ENCODE results near the gene RPL5. TPM values are rescaled to one million over a fixed set of nuclear protein-coding genes. Genes with fewer than 3 reads are reported as not detected.

Gene RPL5
- total RNA-seq, 2 experiments from 2014 or later, result 809 to 885 TPM

GRCh38 chr1:92803140-92803887 is 28.5 kb upstream of the RPL5 start:
- Mint-ChIP-seq H3K27ac (no peak overlapping the region), H3K4me3 (no peak overlapping the region), H3K4me1 (peaks cover 5% of the 10 kb centered on the region), H3K36me3 (no peaks in the 10 kb centered on the region), H3K9me3 (peaks cover 2% of the 10 kb centered on the region), H3K27me3 (peaks cover 33% of the 10 kb centered on the region)
- ATAC-seq (ENCODE audit: low read depth) (no peak), DNase-seq (no peak)
- POLR2A ChIA-PET, result no interaction called here

- no peak for DNase-seq
- Mint-ChIP-seq H3K9me3 (peaks cover 2% of the 10 kb centered on the region), H3K27ac (no peak overlapping the region), H3K4me1 (peaks cover 5% of the 10 kb centered on the region), H3K36me3 (no peaks in the 10 kb centered on the region), H3K4me3 (no peak overlapping the region), H3K27me3 (peaks cover 32% of the 10 kb centered on the region)
- ATAC-seq (ENCODE audit: low read depth), result no peak
- POLR2A ChIA-PET, result no interaction called here
Measured at GRCh38 chr1:92804721-92805201, 27.1 kb upstream of the RPL5 start.

DNA sequence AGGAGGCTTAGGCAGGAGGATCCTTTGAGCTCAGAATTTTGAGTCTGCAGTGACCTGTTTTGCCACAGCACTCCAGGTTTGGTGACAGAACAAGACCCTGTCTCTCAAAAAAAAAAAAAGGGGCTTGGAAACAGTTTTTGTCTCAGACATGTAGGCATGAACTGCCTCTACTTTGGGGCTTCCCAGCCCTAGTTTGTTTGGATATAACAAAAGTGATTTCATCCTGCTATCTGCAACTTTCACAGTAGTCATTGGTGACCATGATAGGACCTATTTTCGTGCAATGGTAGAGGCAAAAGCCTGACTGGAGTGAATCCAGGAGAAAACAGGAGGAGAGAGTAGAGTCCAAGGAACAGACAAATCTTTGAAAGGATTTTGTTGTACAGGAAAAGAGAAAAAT is 26.6 kb upstream of the RPL5 start:
- H3K4me1 Mint-ChIP-seq, result peaks cover 5% of the 10 kb centered on the region
- H3K4me3 Mint-ChIP-seq, result no peak overlapping the region
- H3K27ac Mint-ChIP-seq, result no peak overlapping the region
- DNase-seq (no peak), ATAC-seq (ENCODE audit: low read depth) (no peak)
- H3K36me3 Mint-ChIP-seq, result no peaks in the 10 kb centered on the region
- POLR2A ChIA-PET, result no interaction called here
- H3K27me3 Mint-ChIP-seq, result peaks cover 32% of the 10 kb centered on the region
- peaks cover 2% of the 10 kb centered on the region for H3K9me3 Mint-ChIP-seq

GRCh38 chr1:92808381-92808780 is 23.5 kb upstream of the RPL5 start:
- Mint-ChIP-seq H3K9me3 (peaks cover 1% of the 10 kb centered on the region), H3K27ac (no peak overlapping the region)
- POLR2A ChIA-PET, result no interaction called here

GRCh38 chr1:92816732-92817131 is 15.1 kb upstream of the RPL5 start:
- POLR2A ChIA-PET, result no interaction called here
- Mint-ChIP-seq H3K4me3 (no peak overlapping the region), H3K27me3 (peaks cover 43% of the 10 kb centered on the region), H3K36me3 (no peaks in the 10 kb centered on the region), H3K4me1 (no peaks in the 10 kb centered on the region), H3K27ac (no peak overlapping the region), H3K9me3 (no peaks in the 10 kb centered on the region)
- DNase-seq (no peak), ATAC-seq (ENCODE audit: low read depth) (no peak)

More at GRCh38 chr1:92808381-92808780, 23.5 kb upstream of the RPL5 start:
- Mint-ChIP-seq H3K36me3 (no peaks in the 10 kb centered on the region), H3K27me3 (peaks cover 50% of the 10 kb centered on the region), H3K4me3 (no peak overlapping the region), H3K4me1 (peaks cover 5% of the 10 kb centered on the region)
- DNase-seq (no peak), ATAC-seq (ENCODE audit: low read depth) (no peak)

DNA sequence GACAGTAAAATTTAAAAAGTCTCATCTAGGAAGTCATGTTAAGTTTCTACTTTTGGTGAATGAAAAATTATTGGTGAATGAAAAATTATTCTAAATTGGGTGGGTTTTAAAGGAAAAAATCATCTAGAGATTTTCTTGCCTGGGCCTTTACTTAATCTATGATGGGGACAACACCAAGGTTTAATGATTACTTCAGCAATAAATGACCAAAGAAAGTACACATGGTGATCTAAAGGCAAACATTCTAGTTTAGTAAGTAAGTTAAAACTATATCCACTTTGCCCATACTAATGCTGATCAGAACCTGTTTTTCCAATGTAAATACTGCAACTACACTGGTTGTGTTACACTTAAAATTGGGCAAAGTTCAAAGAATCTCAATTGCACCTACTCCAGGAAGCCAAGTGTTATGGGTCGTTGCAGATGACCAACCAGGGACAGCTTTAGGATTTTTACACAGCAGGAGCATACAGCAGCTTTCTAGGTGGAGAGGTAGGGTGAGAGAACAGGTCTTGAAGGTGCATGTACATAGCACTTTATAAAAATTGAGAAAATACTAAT is 14.6 kb upstream of the RPL5 start:
- no peaks in the 10 kb centered on the region for H3K4me1 Mint-ChIP-seq
- POLR2A ChIA-PET, result no interaction called here
- ATAC-seq (ENCODE audit: low read depth), result no peak

DNA sequence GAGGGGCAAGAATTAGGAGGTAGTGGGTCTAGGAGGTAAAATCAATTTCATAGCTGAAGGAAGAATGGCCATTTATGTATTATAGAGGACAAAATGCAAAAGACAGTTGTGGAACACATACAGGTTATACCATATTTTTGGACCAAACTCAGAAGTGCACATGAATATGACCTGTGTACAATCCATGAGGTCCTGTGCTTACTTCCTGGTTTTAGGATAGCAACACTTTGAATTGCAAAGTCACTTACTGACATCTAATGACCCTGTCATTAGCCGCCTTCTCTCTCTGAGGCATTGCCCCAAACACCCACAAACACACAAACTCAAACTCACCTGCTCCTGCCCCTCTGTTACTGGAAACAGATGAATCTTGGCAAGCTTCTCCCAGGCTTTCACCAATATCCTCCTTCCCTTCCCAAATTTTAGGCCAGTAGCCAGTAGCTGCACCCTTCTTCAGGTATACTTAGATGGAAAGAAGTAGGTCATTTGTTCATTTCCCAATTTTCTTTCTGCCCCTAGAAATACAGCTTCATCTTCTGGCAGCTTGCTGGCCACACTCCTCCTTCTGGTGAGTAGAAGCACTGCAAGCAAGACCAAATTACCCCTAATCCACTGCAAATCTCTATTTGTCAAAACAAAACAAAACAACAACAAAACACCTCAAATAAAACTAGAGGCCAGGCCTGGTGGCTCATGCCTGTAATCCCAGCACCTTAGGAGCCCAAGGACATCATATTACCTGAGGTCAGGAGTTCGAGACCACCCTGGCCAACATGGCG is 13.7 kb upstream of the RPL5 start:
- Mint-ChIP-seq H3K27ac (no peak overlapping the region), H3K9me3 (no peaks in the 10 kb centered on the region), H3K4me1 (no peaks in the 10 kb centered on the region), H3K36me3 (no peaks in the 10 kb centered on the region), H3K4me3 (no peak overlapping the region), H3K27me3 (peaks cover 30% of the 10 kb centered on the region)
- POLR2A ChIA-PET, result interaction anchor here (1.1 kb wide), 1 partner anchor 14 kb away, joined by 3 read pairs; the partner anchor contains the start of gene RPL5
- DNase-seq (no peak), ATAC-seq (ENCODE audit: low read depth) (no peak)

More for the DNA sequence above, 14.6 kb upstream of the RPL5 start:
- H3K4me3 Mint-ChIP-seq, result no peak overlapping the region
- no peaks in the 10 kb centered on the region for H3K36me3 Mint-ChIP-seq
- no peaks in the 10 kb centered on the region for H3K9me3 Mint-ChIP-seq
- no peak overlapping the region for H3K27ac Mint-ChIP-seq
- no peak for DNase-seq
- peaks cover 40% of the 10 kb centered on the region for H3K27me3 Mint-ChIP-seq

GRCh38 chr1:92820024-92820423 is 11.8 kb upstream of the RPL5 start:
- peaks cover 22% of the 10 kb centered on the region for H3K27me3 Mint-ChIP-seq
- no peaks in the 10 kb centered on the region for H3K9me3 Mint-ChIP-seq
- no peaks in the 10 kb centered on the region for H3K36me3 Mint-ChIP-seq
- DNase-seq (no peak), ATAC-seq (ENCODE audit: low read depth) (no peak)
- POLR2A ChIA-PET, result no interaction called here
- no peak overlapping the region for H3K27ac Mint-ChIP-seq
- no peaks in the 10 kb centered on the region for H3K4me1 Mint-ChIP-seq
- H3K4me3 Mint-ChIP-seq, result no peak overlapping the region

DNA sequence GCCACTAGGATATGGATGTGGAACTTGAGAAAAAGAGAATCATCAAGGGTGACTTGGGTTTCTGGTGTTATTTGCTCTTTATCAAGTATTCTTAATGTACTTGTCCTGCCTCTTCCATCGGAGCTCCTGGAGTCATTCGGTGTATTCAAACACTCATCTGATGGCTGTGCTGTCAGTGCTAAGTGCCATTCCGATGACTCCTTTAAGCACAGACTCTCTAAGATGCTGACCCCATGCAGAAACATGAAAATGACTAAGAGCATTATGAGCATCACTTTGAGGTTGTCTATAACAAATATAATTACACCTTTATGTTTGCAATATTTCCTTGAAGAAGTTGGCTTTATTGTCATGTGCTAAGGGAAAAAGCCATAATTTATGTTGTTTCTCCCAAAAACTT is 11.3 kb upstream of the RPL5 start:
- H3K27me3 Mint-ChIP-seq, result peaks cover 20% of the 10 kb centered on the region
- DNase-seq, result no peak
- no peaks in the 10 kb centered on the region for H3K9me3 Mint-ChIP-seq
- no peak overlapping the region for H3K27ac Mint-ChIP-seq
- ATAC-seq (ENCODE audit: low read depth), result no peak
- H3K36me3 Mint-ChIP-seq, result no peaks in the 10 kb centered on the region
- POLR2A ChIA-PET, result no interaction called here
- H3K4me1 Mint-ChIP-seq, result no peaks in the 10 kb centered on the region
- H3K4me3 Mint-ChIP-seq, result no peak overlapping the region

- no peaks in the 10 kb centered on the region for H3K9me3 Mint-ChIP-seq
- no peak overlapping the region for H3K4me3 Mint-ChIP-seq
- H3K4me1 Mint-ChIP-seq, result no peaks in the 10 kb centered on the region
- no peak overlapping the region for H3K27ac Mint-ChIP-seq
- H3K27me3 Mint-ChIP-seq, result peaks cover 7% of the 10 kb centered on the region
- ATAC-seq (ENCODE audit: low read depth) (no peak), DNase-seq (no peak)
- POLR2A ChIA-PET, result no interaction called here
- no peaks in the 10 kb centered on the region for H3K36me3 Mint-ChIP-seq
Measured at GRCh38 chr1:92822879-92823278, 9.0 kb upstream of the RPL5 start.

DNA sequence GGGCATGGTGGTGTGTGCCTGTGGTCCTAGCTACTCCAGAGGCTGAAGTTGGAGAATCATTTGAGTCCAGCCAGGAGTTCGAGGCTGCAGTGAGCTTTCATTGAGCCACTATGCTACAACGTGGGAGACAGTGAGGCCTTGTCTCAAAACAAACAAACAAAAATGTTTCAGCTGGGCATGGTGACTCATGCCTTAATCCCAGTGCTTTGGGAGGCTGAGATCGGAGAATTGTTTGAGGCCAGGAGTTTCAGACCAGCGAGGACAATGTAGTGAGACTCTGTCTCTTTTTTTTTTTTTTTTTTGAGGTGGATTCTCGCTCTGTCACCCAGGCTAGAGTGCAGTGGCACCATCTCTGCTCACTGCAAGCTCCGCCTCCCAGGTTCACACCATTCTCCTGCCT is 5.0 kb upstream of the RPL5 start:
- ATAC-seq (ENCODE audit: low read depth) (no peak), DNase-seq (no peak)
- no peak overlapping the region for H3K27ac Mint-ChIP-seq
- H3K9me3 Mint-ChIP-seq, result no peaks in the 10 kb centered on the region
- H3K4me1 Mint-ChIP-seq, result peaks cover 3% of the 10 kb centered on the region
- POLR2A ChIA-PET, result no interaction called here
- no peaks in the 10 kb centered on the region for H3K36me3 Mint-ChIP-seq
- no peak overlapping the region for H3K4me3 Mint-ChIP-seq
- H3K27me3 Mint-ChIP-seq, result peaks cover 7% of the 10 kb centered on the region

DNA sequence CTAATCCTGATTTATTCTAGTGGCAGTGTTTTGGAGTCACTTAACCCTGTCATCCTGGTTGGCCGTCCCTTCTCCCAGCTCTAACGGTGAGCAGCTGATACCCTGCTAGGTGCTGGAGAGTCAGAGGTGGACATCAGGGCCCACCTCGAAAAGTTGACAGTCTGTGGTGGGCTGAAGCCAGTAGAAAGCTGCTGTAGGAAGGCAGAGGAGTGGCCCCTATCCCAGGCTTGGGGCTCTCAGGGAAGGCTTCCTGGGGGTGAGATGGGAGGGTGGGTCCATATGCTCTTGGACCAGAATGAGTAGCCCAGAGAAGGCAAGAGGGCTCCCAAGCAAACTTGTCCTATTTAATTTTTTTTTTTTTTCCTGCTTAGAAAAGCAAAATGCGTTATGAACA is 475 bp upstream of the RPL5 start:
- H3K4me3 Mint-ChIP-seq, result peak overlapping the region; percentile 92
- H3K27me3 Mint-ChIP-seq, result peaks cover 3% of the 10 kb centered on the region
- ATAC-seq (ENCODE audit: low read depth) (no peak), DNase-seq (peak; percentile 33)
- H3K9me3 Mint-ChIP-seq, result no peaks in the 10 kb centered on the region
- H3K36me3 Mint-ChIP-seq, result peaks cover 34% of the 10 kb centered on the region
- H3K4me1 Mint-ChIP-seq, result peaks cover 39% of the 10 kb centered on the region
- H3K27ac Mint-ChIP-seq, result peak overlapping the region; percentile 92
- POLR2A ChIA-PET, result interaction anchor here (0.6 to 2.1 kb wide), 10 partner anchors 10 to 1810 kb away, joined by 3 to 7 read pairs (median 4); partner anchors contain the start of genes DIPK1A, MTF2 and ZNF644

DNA sequence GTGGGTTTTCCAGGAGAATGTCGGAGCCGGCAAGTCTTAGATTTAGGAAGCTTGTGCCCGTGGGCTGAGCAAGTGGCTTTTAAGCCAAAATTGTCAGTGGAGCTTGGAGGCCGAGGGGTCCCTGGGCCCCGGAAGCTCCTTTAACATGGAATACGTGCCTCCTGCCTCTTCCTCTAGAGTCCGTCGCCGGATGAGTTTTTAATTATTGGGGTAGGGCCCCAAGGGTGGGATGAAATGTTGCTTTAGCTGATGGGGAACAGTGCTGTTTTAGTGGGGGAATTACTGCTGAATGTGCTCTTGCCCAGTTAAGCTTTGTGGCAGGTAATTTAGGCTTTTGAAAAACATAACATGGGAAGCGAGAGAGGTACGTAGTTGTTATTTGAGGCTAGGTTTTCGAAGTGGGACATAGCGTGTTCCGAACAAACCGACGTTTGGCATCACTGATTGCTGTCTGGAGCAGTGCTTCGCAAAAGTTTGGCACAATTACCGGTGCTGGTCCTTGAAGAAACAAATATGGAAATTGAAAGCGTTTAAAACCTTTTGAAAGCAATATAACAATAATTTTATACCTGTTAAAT is 786 bp downstream of the RPL5 start:
- ATAC-seq (ENCODE audit: low read depth), result peak; percentile 1
- H3K4me1 Mint-ChIP-seq, result peaks cover 49% of the 10 kb centered on the region
- H3K27me3 Mint-ChIP-seq, result peaks cover 3% of the 10 kb centered on the region
- peaks cover 43% of the 10 kb centered on the region for H3K36me3 Mint-ChIP-seq
- DNase-seq, result no peak
- H3K4me3 Mint-ChIP-seq, result peak overlapping the region; percentile 92
- no peaks in the 10 kb centered on the region for H3K9me3 Mint-ChIP-seq
- POLR2A ChIA-PET, result interaction anchor here (0.5 to 2.1 kb wide), 13 partner anchors 9 to 1811 kb away, joined by 3 to 7 read pairs (median 4); partner anchors contain the start of genes DIPK1A, MTF2 and ZNF644
- peak overlapping the region; percentile 92 for H3K27ac Mint-ChIP-seq

Data from activated naive CD8-positive, alpha-beta T cell treated with anti-CD3 and anti-CD28 coated beads, Interleukin-2, amount 10 ng/mL, durations not matched to agents 7 days and 5 days (primary cell).